ENCODE data around the gene HECW1.
"Not testable (repeated sequence)": the region's sequence is repeated elsewhere in the genome, so short reads cannot be mapped to it uniquely, and the experiment has no call there.

The HECW1 gene

GRCh38 chr7:43332193-43332796, 219.8 kb downstream of the HECW1 start:
- no peak overlapping the region for H3K4me3 ChIP-seq (replicated peaks; ENCODE audit: low read depth, low read length)
- no peak for TF ChIP-seq CTCF (IDR thresholded peaks at IDR 0.05; ENCODE audit: low read length, missing control alignments)
- DNase-seq (ENCODE audit: low read depth): no peak

- H3K4me3 ChIP-seq (replicated peaks; ENCODE audit: low read depth, low read length): no peak overlapping the region
- TF ChIP-seq CTCF (IDR thresholded peaks at IDR 0.05; ENCODE audit: low read length, missing control alignments): no peak
- no peak for DNase-seq (ENCODE audit: low read depth)
Observed at GRCh38 chr7:43337191-43337590, 224.7 kb downstream of the HECW1 start.

- no peak overlapping the region for H3K4me3 ChIP-seq (replicated peaks; ENCODE audit: low read depth, low read length)
- TF ChIP-seq CTCF (IDR thresholded peaks at IDR 0.05; ENCODE audit: low read length, missing control alignments): no peak
- no peak for DNase-seq (ENCODE audit: low read depth)
Observed at GRCh38 chr7:43337811-43338210, 225.4 kb downstream of the HECW1 start.

GRCh38 chr7:43341132-43341531, 228.7 kb downstream of the HECW1 start:
- H3K4me3 ChIP-seq (replicated peaks; ENCODE audit: low read depth, low read length): no peak overlapping the region
- DNase-seq (ENCODE audit: low read depth): no peak
- no peak for TF ChIP-seq CTCF (IDR thresholded peaks at IDR 0.05; ENCODE audit: low read length, missing control alignments)

GRCh38 chr7:43343417-43343816, 231.0 kb downstream of the HECW1 start:
- DNase-seq (ENCODE audit: low read depth); H3K4me3 ChIP-seq (replicated peaks; ENCODE audit: low read depth, low read length): not testable (repeated sequence)

GRCh38 chr7:43345696-43346095, 233.2 kb downstream of the HECW1 start:
- not testable (repeated sequence) for H3K4me3 ChIP-seq (replicated peaks; ENCODE audit: low read depth, low read length); DNase-seq (ENCODE audit: low read depth)

- DNase-seq (ENCODE audit: low read depth): no peak
- TF ChIP-seq CTCF (IDR thresholded peaks at IDR 0.05; ENCODE audit: low read length, missing control alignments): no peak
- no peak overlapping the region for H3K4me3 ChIP-seq (replicated peaks; ENCODE audit: low read depth, low read length)
Observed at GRCh38 chr7:43351683-43352082, 239.2 kb downstream of the HECW1 start.

- no peak overlapping the region for H3K4me3 ChIP-seq (replicated peaks; ENCODE audit: low read depth, low read length)
- no peak for DNase-seq (ENCODE audit: low read depth)
- TF ChIP-seq CTCF (IDR thresholded peaks at IDR 0.05; ENCODE audit: low read length, missing control alignments): no peak
Observed at GRCh38 chr7:43353902-43354301, 241.5 kb downstream of the HECW1 start.
